ENCODE results near the gene HS3ST3B1.

The HS3ST3B1 gene

GRCh38 chr17:14304773-14305517, 4.1 kb downstream of the HS3ST3B1 start:
- no peak for DNase-seq (ENCODE audit: extremely low read depth, insufficient read length)
- H3K4me3 ChIP-seq (replicated peaks; ENCODE audit: low read depth, low read length) = no peak overlapping the region
- no peaks in the 10 kb centered on the region; the same call in none of the 2 replicates for H3K27me3 ChIP-seq (replicated peaks; ENCODE audit: control insufficient read depth, insufficient read depth, low read length)

GRCh38 chr17:14305785-14306496, 5.1 kb downstream of the HS3ST3B1 start:
- Histone ChIP-seq H3K4me3 (replicated peaks; ENCODE audit: low read depth, low read length) (no peak overlapping the region), H3K36me3 (ENCODE audit: control insufficient read depth, insufficient read depth, low read length) (no peaks in the 10 kb centered on the region), H3K27me3 (replicated peaks; ENCODE audit: control insufficient read depth, insufficient read depth, low read length) (no peaks in the 10 kb centered on the region; the same call in none of the 2 replicates)
- TF ChIP-seq, protein P1, sequence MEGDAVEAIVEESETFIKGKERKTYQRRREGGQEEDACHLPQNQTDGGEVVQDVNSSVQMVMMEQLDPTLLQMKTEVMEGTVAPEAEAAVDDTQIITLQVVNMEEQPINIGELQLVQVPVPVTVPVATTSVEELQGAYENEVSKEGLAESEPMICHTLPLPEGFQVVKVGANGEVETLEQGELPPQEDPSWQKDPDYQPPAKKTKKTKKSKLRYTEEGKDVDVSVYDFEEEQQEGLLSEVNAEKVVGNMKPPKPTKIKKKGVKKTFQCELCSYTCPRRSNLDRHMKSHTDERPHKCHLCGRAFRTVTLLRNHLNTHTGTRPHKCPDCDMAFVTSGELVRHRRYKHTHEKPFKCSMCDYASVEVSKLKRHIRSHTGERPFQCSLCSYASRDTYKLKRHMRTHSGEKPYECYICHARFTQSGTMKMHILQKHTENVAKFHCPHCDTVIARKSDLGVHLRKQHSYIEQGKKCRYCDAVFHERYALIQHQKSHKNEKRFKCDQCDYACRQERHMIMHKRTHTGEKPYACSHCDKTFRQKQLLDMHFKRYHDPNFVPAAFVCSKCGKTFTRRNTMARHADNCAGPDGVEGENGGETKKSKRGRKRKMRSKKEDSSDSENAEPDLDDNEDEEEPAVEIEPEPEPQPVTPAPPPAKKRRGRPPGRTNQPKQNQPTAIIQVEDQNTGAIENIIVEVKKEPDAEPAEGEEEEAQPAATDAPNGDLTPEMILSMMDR (IDR thresholded peaks at IDR 0.05; ENCODE audit: insufficient read depth, low read length, poor library complexity, severe bottlenecking) = no peak
- DNase-seq (ENCODE audit: extremely low read depth, insufficient read length) = no peak

More at GRCh38 chr17:14304773-14305517, 4.1 kb downstream of the HS3ST3B1 start:
- no peaks in the 10 kb centered on the region for H3K36me3 ChIP-seq (ENCODE audit: control insufficient read depth, insufficient read depth, low read length)
- TF ChIP-seq, protein P1 (IDR thresholded peaks at IDR 0.05; ENCODE audit: insufficient read depth, low read length, poor library complexity, severe bottlenecking) = no peak

- TF ChIP-seq, protein P1 (IDR thresholded peaks at IDR 0.05; ENCODE audit: insufficient read depth, low read length, poor library complexity, severe bottlenecking) = no peak
- H3K27me3 ChIP-seq (replicated peaks; ENCODE audit: control insufficient read depth, insufficient read depth, low read length) = no peaks in the 10 kb centered on the region; the same call in none of the 2 replicates
These were observed 5.7 kb downstream of the HS3ST3B1 start for GRCh38 chr17:14306596-14306995.

GRCh38 chr17:14307560-14308024, 6.7 kb downstream of the HS3ST3B1 start:
- DNase-seq (ENCODE audit: extremely low read depth, insufficient read length) = no peak
- H3K27me3 ChIP-seq (replicated peaks; ENCODE audit: control insufficient read depth, insufficient read depth, low read length) = no peaks in the 10 kb centered on the region; the same call in none of the 2 replicates
- TF ChIP-seq, protein P1 (IDR thresholded peaks at IDR 0.05; ENCODE audit: insufficient read depth, low read length, poor library complexity, severe bottlenecking) = no peak
- H3K36me3 ChIP-seq (ENCODE audit: control insufficient read depth, insufficient read depth, low read length) = no peaks in the 10 kb centered on the region
- H3K4me3 ChIP-seq (replicated peaks; ENCODE audit: low read depth, low read length) = no peak overlapping the region

More at GRCh38 chr17:14306596-14306995, 5.7 kb downstream of the HS3ST3B1 start:
- no peak for DNase-seq (ENCODE audit: extremely low read depth, insufficient read length)
- Histone ChIP-seq H3K4me3 (replicated peaks; ENCODE audit: low read depth, low read length) (no peak overlapping the region), H3K36me3 (ENCODE audit: control insufficient read depth, insufficient read depth, low read length) (no peaks in the 10 kb centered on the region)

DNA sequence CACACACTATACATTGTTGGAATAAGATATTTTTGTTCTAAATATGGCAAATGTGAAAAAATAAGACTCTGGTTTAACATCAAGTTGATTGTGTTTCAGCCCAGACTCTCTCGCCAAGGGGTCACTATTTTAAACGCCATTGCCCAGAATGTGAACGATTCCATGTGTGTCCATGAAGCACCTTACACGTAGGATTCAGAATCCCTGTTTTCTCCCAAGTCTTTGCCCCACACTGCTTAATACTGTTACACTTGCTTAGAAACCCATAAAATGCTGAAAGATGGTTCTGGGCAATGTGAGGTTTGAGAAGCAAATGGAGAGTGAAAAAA, 7.7 kb downstream of the HS3ST3B1 start:
- H3K27me3 ChIP-seq (replicated peaks; ENCODE audit: control insufficient read depth, insufficient read depth, low read length) = no peaks in the 10 kb centered on the region; the same call in 1 of the 2 replicates
- DNase-seq (ENCODE audit: extremely low read depth, insufficient read length) = no peak
- no peaks in the 10 kb centered on the region for H3K36me3 ChIP-seq (ENCODE audit: control insufficient read depth, insufficient read depth, low read length)
- no peak overlapping the region for H3K4me3 ChIP-seq (replicated peaks; ENCODE audit: low read depth, low read length)
- TF ChIP-seq, protein P1 (IDR thresholded peaks at IDR 0.05; ENCODE audit: insufficient read depth, low read length, poor library complexity, severe bottlenecking) = no peak

Data from GM06990 (cell line).